Effector memory CD4-positive, alpha-beta T cell (primary cell): ENCODE measurements around the gene CDC7.

Experiments
- DNase-seq, 3 donors: peaks; one replicate each; pipeline ENCODE4 v3.0.0-alpha.2; 2020
- H3K27ac ChIP-seq: 2 replicates; pipeline ENCODE4 v1.7.0; 2013; ENCODE audit warnings: mild to moderate bottlenecking, low read length, moderate library complexity; ENCODE audit not compliant: insufficient read depth, poor library complexity, severe bottlenecking
- H3K27me3 ChIP-seq: replicated peaks from 2 replicates; pipeline ENCODE4 v1.7.0; 2013; ENCODE audit warnings: mild to moderate bottlenecking, low read length; ENCODE audit not compliant: insufficient read depth, control insufficient read depth, poor library complexity, severe bottlenecking
- H3K36me3 ChIP-seq: 2 replicates; pipeline ENCODE4 v1.7.0; 2013; ENCODE audit warnings: mild to moderate bottlenecking, low read length, moderate library complexity; ENCODE audit not compliant: control insufficient read depth, insufficient read depth
- H3K4me1 ChIP-seq: 2 replicates; pipeline ENCODE4 v1.7.0; 2013; ENCODE audit warnings: low read length, mild to moderate bottlenecking; ENCODE audit not compliant: control insufficient read depth, insufficient read depth, poor library complexity, severe bottlenecking
- H3K4me3 ChIP-seq: 2 replicates; pipeline ENCODE4 v1.7.0; 2013; ENCODE audit warnings: low read length, low read depth, mild to moderate bottlenecking; ENCODE audit not compliant: insufficient read depth, poor library complexity, severe bottlenecking
- H3K9me3 ChIP-seq: 2 replicates; pipeline ENCODE4 v1.7.0; 2013; ENCODE audit warnings: mild to moderate bottlenecking, low read length, moderate library complexity; ENCODE audit not compliant: control insufficient read depth

CDC7 gene

DNA sequence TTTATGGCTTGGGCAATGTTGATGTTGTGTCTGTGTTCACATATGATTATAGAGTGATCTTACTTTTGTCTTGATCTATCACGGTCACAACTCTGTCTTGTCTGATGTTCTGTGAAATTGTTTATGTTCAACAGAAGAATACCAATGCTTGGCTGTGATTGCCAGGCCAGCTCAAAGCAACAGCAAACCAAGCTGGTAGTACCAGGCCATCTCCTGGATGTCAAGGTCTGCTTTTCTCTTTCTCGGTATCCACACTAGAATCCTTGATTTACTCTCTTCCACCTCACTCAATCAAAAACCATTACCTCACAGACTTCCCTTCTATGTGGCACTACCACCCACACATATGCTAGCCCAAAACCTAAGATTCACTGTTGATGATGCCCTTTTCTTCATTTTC is 1.3 kb upstream of the CDC7 start:
- no peaks in the 10 kb centered on the region for H3K4me1 ChIP-seq
- H3K4me3 ChIP-seq, result no peak overlapping the region
- no peaks in the 10 kb centered on the region for H3K9me3 ChIP-seq
- H3K27me3 ChIP-seq, result no peaks in the 10 kb centered on the region
- no peak for DNase-seq
- H3K27ac ChIP-seq, result no peak overlapping the region
- no peaks in the 10 kb centered on the region for H3K36me3 ChIP-seq

DNA sequence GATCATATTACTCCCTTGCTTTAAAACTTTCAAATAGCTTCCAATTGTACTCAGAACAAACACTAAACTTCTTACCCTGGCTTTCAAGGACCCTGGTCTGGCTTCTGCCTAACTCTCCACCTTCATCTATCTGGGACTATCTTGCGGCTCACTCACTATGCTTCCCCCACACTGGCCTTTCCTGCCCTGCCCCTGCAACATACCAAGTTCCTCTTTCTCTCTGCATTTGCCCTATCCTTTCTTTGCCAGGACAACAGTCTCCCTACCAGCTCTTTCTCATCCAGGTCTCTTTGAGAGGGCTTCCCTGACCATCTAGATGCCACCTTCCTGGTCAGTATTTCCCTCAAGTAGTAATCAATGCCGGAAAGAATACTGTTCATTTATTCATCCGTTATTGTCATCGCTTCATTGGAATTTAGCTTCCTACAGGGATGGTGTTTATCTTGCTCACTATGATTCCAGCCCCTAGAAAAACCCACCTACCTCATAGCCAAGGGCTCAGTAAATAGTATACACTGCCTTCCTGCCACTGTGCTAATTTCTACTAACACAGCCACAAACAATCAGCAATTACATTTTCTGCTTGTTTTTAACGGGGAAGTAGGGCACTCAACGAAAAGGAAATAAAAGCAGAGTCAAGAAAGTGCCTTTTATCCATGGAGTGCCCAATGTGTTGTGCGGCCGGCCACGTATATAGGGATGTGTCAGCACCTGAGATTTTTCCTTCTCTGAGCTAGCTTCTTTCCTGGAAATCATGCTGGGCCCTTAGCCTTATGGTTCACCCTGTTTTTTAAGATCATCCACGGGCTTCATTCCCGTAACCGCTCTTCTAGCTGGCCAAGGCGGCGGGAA is 521 bp upstream of the CDC7 start:
- H3K27ac ChIP-seq, result peak overlapping the region; percentile 81
- no peak for DNase-seq
- H3K9me3 ChIP-seq, result no peaks in the 10 kb centered on the region
- H3K27me3 ChIP-seq, result no peaks in the 10 kb centered on the region
- no peaks in the 10 kb centered on the region for H3K4me1 ChIP-seq
- peak overlapping the region; percentile 99 for H3K4me3 ChIP-seq
- no peaks in the 10 kb centered on the region for H3K36me3 ChIP-seq

GRCh38 chr1:91501523-91501851 is 836 bp downstream of the CDC7 start:
- Histone ChIP-seq H3K27me3 (no peaks in the 10 kb centered on the region), H3K4me1 (no peaks in the 10 kb centered on the region), H3K27ac (peak overlapping the region; percentile 81), H3K36me3 (no peaks in the 10 kb centered on the region), H3K4me3 (peak overlapping the region; percentile 99), H3K9me3 (no peaks in the 10 kb centered on the region)
- no peak for DNase-seq

GRCh38 chr1:91501971-91502671 is 1.5 kb downstream of the CDC7 start:
- H3K4me3 ChIP-seq, result peak overlapping the region; percentile 99
- H3K4me1 ChIP-seq, result no peaks in the 10 kb centered on the region
- no peaks in the 10 kb centered on the region for H3K36me3 ChIP-seq
- H3K27me3 ChIP-seq, result no peaks in the 10 kb centered on the region
- no peak for DNase-seq
- H3K9me3 ChIP-seq, result no peaks in the 10 kb centered on the region
- no peak overlapping the region for H3K27ac ChIP-seq

- no peak overlapping the region for H3K4me3 ChIP-seq
- no peaks in the 10 kb centered on the region for H3K9me3 ChIP-seq
- no peak overlapping the region for H3K27ac ChIP-seq
- H3K4me1 ChIP-seq, result no peaks in the 10 kb centered on the region
- no peak for DNase-seq
- no peaks in the 10 kb centered on the region for H3K36me3 ChIP-seq
- no peaks in the 10 kb centered on the region for H3K27me3 ChIP-seq
Observed at GRCh38 chr1:91502672-91503184, 2.1 kb downstream of the CDC7 start.

DNA sequence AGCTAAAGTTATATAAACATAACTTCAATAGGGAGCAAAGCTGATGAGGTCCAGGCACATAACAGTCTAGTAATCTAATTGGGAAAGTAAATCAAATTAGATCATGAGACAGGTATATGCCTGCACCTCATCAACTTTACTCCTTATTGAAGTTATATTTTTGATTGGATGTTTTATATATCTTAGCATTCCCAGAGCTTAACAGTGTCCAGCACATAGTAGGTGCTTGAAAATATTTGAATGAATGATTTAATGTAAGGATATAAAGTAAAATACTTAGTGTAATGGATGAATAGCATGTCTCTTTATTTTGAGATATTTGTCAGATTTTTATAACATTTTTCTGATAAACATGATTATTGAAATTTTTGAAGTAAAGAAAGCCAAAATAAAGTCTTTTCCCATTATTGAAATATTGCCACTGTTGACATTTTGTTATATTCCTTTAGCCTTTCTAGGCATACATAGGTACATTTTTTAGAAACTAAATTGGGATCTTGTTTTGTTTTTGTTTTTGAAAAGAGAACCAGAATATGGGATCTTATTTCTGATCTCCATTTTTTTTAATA is 2.8 kb downstream of the CDC7 start:
- no peak overlapping the region for H3K4me3 ChIP-seq
- no peaks in the 10 kb centered on the region for H3K4me1 ChIP-seq
- DNase-seq, result no peak
- no peaks in the 10 kb centered on the region for H3K27me3 ChIP-seq
- H3K9me3 ChIP-seq, result no peaks in the 10 kb centered on the region
- H3K27ac ChIP-seq, result no peak overlapping the region
- no peaks in the 10 kb centered on the region for H3K36me3 ChIP-seq

DNA sequence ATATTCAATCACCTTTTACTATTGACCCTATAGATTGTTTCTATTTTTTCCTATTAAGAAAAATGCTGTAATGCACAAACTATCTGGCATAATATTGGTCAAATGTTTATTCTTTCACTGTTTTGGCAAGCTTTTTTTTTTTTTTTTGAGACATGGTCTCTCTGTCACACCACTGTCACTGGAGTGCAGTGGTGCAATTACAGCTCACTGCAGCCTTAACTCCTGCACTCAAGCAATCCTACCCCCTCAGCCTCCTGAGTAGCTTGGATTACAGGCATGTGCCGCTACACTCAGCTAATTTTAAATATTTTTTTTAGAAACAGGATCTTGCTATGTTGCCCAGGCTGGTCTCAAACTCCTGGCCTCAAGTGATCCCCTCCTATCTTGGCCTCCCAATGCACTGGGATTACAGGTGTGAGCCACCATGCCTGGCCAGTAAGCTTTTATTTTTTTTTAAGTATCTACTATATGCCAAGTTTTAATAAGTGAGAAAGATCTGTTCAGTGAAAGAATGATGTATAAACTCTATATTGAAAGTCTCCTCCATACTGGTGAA is 3.4 kb downstream of the CDC7 start:
- H3K9me3 ChIP-seq, result no peaks in the 10 kb centered on the region
- H3K36me3 ChIP-seq, result no peaks in the 10 kb centered on the region

DNA sequence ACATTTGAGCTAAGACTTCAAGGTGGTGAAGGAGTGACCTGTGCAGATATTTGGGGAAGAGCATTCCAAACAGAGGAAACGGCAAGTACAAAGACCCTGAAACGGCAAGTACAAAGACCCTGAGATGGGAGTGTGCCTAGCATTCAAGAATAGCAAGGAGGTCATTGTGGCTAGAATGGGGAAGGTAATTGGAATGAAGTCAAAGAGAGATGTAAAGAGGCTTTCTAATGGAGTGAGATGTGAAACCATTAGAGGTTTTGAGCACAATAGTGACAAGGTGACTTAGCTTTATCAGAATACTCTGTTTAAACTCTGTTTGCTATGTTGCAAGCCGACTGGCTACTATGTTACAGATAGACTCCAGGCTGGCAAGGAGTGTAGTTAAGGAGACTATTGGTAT is 4.4 kb downstream of the CDC7 start:
- DNase-seq, result no peak
- H3K27ac ChIP-seq, result no peak overlapping the region
- H3K27me3 ChIP-seq, result no peaks in the 10 kb centered on the region
- H3K4me3 ChIP-seq, result no peak overlapping the region
- no peaks in the 10 kb centered on the region for H3K4me1 ChIP-seq
- no peaks in the 10 kb centered on the region for H3K9me3 ChIP-seq
- H3K36me3 ChIP-seq, result no peaks in the 10 kb centered on the region

More for the DNA sequence above, 3.4 kb downstream of the CDC7 start:
- Histone ChIP-seq H3K4me1 (no peaks in the 10 kb centered on the region), H3K27ac (no peak overlapping the region), H3K27me3 (no peaks in the 10 kb centered on the region), H3K4me3 (no peak overlapping the region)
- no peak for DNase-seq

DNA sequence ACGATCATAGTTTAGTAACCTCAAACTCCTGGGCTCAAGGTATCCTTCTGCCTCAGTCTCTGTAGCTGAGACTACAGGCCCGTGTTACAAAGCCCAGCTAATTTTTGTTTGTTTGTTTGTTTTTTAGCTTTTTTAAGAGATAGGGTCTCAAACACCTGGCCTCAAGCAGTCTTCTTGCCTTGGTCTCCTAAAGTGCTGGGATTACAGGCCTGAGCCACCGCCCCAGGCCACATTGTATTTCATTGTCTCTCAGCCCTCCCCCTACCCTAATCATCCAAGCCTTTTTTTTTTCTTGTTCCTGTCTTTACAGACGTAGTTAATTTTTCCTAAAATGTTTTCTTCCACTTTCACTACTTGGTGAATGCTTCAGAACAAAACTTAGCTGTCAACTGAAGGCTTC is 5.4 kb downstream of the CDC7 start:
- DNase-seq, result no peak
- no peaks in the 10 kb centered on the region for H3K27me3 ChIP-seq
- H3K4me3 ChIP-seq, result no peak overlapping the region
- no peak overlapping the region for H3K27ac ChIP-seq
- H3K36me3 ChIP-seq, result no peaks in the 10 kb centered on the region
- H3K4me1 ChIP-seq, result no peaks in the 10 kb centered on the region
- H3K9me3 ChIP-seq, result no peaks in the 10 kb centered on the region

GRCh38 chr1:91507328-91507727 is 6.7 kb downstream of the CDC7 start:
- DNase-seq, result no peak
- H3K36me3 ChIP-seq, result no peaks in the 10 kb centered on the region
- H3K27me3 ChIP-seq, result no peaks in the 10 kb centered on the region
- H3K4me3 ChIP-seq, result no peak overlapping the region
- no peak overlapping the region for H3K27ac ChIP-seq
- no peaks in the 10 kb centered on the region for H3K9me3 ChIP-seq
- no peaks in the 10 kb centered on the region for H3K4me1 ChIP-seq
